Brain microvascular endothelial cell (primary cell): ENCODE data around the gene LMAN2.

Experiments
- DNase-seq: peaks from one replicate; pipeline ENCODE4 v3.0.0-alpha.2; 2020
- H3K27ac ChIP-seq: fragments of 250-450 bp; sonication (Bioruptor Pico); 2 replicates; pipeline ENCODE4 v1.5.1; 2020; ENCODE audit warnings: mild to moderate bottlenecking, moderate library complexity
- H3K27me3 ChIP-seq: fragments of 250-450 bp; sonication (Bioruptor Pico); replicated peaks from 2 replicates; pipeline ENCODE4 v1.5.1; 2020; ENCODE audit warnings: mild to moderate bottlenecking
- H3K36me3 ChIP-seq: fragments of 250-450 bp; sonication (Bioruptor Pico); replicated peaks from 2 replicates; pipeline ENCODE4 v1.5.1; 2020; ENCODE audit warnings: mild to moderate bottlenecking
- H3K4me3 ChIP-seq: 2 replicates; pipeline ENCODE4 v1.5.1; 2011; ENCODE audit warnings: low read depth, mild to moderate bottlenecking, control low read depth, low read length, moderate library complexity
- CTCF ChIP-seq: IDR thresholded peaks from 2 replicates; pipeline ENCODE4 v1.5.1; 2011; ENCODE audit warnings: low read depth, mild to moderate bottlenecking, moderate library complexity, low read length, control low read depth, inconsistent platforms; ENCODE audit errors: missing control alignments
- in situ Hi-C: cut with HindIII; loops from 2 replicates; pipeline ENCODE4 v1.10.0; 2017; ENCODE audit warnings: low sequenced_read_pairs, low pct_ligation_motif_present

Gene LMAN2

GRCh38 chr5:177313561-177314259 is 37.8 kb downstream of the LMAN2 start:
- Histone ChIP-seq H3K36me3 (no peaks in the 10 kb centered on the region), H3K4me3 (no peak overlapping the region), H3K27me3 (no peaks in the 10 kb centered on the region), H3K27ac (no peak overlapping the region)
- in situ Hi-C loops = loop anchor here (25.0 kb wide), 1 partner anchor 124 kb away; the partner anchor contains the start of genes GRK6 and PRR7
- no peak for DNase-seq
- TF ChIP-seq CTCF = no peak

- Histone ChIP-seq H3K4me3 (peak overlapping the region; percentile 47), H3K27ac (no peak overlapping the region), H3K27me3 (no peaks in the 10 kb centered on the region), H3K36me3 (no peaks in the 10 kb centered on the region)
- in situ Hi-C loops = loop anchor here (25.0 kb wide), 1 partner anchor 125 kb away; the partner anchor contains the start of genes GRK6 and PRR7
- DNase-seq = no peak
- no peak for TF ChIP-seq CTCF
Observed at GRCh38 chr5:177312649-177313181, 38.8 kb downstream of the LMAN2 start.

GRCh38 chr5:177311723-177312648 is 39.5 kb downstream of the LMAN2 start, which contains the start of gene MXD3:
TSS of gene MXD3 (minus strand) at chr5:177311898. CDS start at chr5:177311830, 68 bp downstream.
- Histone ChIP-seq H3K4me3 (peak within 1 kb of the TSS; percentile 65), H3K27me3 (no peaks in the 10 kb centered on the region), H3K36me3 (peaks cover 4% of the 10 kb centered on the region), H3K27ac (peak within 1 kb of the TSS; percentile 68)
- no peak for TF ChIP-seq CTCF
- in situ Hi-C loops = loop anchor here (25.0 kb wide), 1 partner anchor 125 kb away; the partner anchor contains the start of genes GRK6 and PRR7
- peak; percentile 96 for DNase-seq

GRCh38 chr5:177311392-177311722 is 40.1 kb downstream of the LMAN2 start:
- Histone ChIP-seq H3K27ac (no peak overlapping the region), H3K4me3 (peak overlapping the region; percentile 65), H3K36me3 (peaks cover 8% of the 10 kb centered on the region), H3K27me3 (no peaks in the 10 kb centered on the region)
- TF ChIP-seq CTCF = peak; percentile 16
- no peak for DNase-seq
- in situ Hi-C loops = loop anchor here (25.0 kb wide), 1 partner anchor 126 kb away; the partner anchor contains the start of genes GRK6 and PRR7

- no peak for DNase-seq
- no peak for TF ChIP-seq CTCF
- H3K4me3 ChIP-seq = peak overlapping the region; percentile 65
Observed at GRCh38 chr5:177310757-177311391, 40.6 kb downstream of the LMAN2 start.

More at GRCh38 chr5:177310757-177311391, 40.6 kb downstream of the LMAN2 start:
- peaks cover 13% of the 10 kb centered on the region for H3K36me3 ChIP-seq
- in situ Hi-C loops = loop anchor here (25.0 kb wide), 1 partner anchor 126 kb away; the partner anchor contains the start of genes GRK6 and PRR7
- H3K27me3 ChIP-seq = no peaks in the 10 kb centered on the region
- H3K27ac ChIP-seq = no peak overlapping the region
